ENCODE data around the gene MTFP1.
"Not testable (repeated sequence)": the region's sequence is repeated elsewhere in the genome, so short reads cannot be mapped to it uniquely, and the experiment has no call there.

Gene MTFP1

DNA sequence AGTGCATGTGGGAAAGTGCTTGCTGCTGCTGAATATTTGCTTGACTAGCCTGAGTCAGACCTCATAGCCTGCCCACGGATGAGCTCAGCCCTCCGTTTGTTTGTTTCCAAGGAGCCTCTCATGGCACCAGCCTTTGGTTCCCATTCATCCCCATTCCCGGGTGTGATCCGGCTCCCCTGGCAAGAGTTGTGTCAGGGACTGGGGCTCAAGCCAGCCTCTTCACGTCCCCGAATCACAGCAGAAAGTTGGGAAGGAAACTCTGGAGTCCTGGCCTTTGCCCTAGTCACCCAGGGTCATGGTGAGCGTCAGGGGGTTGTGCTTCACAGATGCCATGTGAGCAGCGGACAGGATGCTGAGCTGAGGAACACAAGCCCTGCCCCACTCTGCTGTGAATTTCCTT, 32.4 kb downstream of the MTFP1 start:
- Histone ChIP-seq H3K4me2 (ENCODE audit: low read length) (no peak overlapping the region), H2AFZ (ENCODE audit: insufficient read depth, low read length, poor library complexity) (no peak overlapping the region), H3K79me2 (ENCODE audit: control insufficient read depth, insufficient read depth, low read length, poor library complexity) (no peaks in the 10 kb centered on the region), H2BK120ac (ENCODE audit: insufficient read depth, low read length, poor library complexity) (no peak overlapping the region), H4K91ac (ENCODE audit: low read depth, low read length) (no peak overlapping the region), H4K8ac (ENCODE audit: low read depth, low read length) (no peak overlapping the region), H3K27me3 (ENCODE audit: insufficient read depth, low read length) (no peaks in the 10 kb centered on the region), H3K9ac (ENCODE audit: low read length) (peak overlapping the region; percentile 42), H3K9me3 (ENCODE audit: insufficient read depth, low read depth, low read length) (peaks cover 4% of the 10 kb centered on the region), H3K4ac (ENCODE audit: low read depth, low read length) (no peak overlapping the region), H4K12ac (ENCODE audit: low read depth, low read length) (no peak overlapping the region), H3K23ac (ENCODE audit: low read length) (no peak overlapping the region), H2AK5ac (ENCODE audit: low read length) (no peak overlapping the region), H2BK5ac (ENCODE audit: low read depth, low read length, poor library complexity) (no peak overlapping the region), H3K4me3 (ENCODE audit: low read depth, low read length) (no peak overlapping the region), H3K18ac (ENCODE audit: low read length) (no peak overlapping the region), H3K79me1 (ENCODE audit: low read length) (no peaks in the 10 kb centered on the region), H3K4me1 (ENCODE audit: control insufficient read depth in 1 of 2, insufficient read depth in 2 of 2, low read length in 2 of 2) (no peaks in the 10 kb centered on the region), H3K27ac (ENCODE audit: low read depth, low read length) (no peak overlapping the region), H2BK12ac (ENCODE audit: low read length) (no peak overlapping the region), H3K14ac (ENCODE audit: low read length) (no peak overlapping the region), H3K36me3 (ENCODE audit: control insufficient read depth in 1 of 2, insufficient read depth in 2 of 2, low read length in 2 of 2) (no peaks in the 10 kb centered on the region)
- WGBS (ENCODE audit: extremely low coverage, insufficient coverage, insufficient read length): no CpG with 5 or more reads among the region's 8 CpGs
- no peak for DNase-seq

DNA sequence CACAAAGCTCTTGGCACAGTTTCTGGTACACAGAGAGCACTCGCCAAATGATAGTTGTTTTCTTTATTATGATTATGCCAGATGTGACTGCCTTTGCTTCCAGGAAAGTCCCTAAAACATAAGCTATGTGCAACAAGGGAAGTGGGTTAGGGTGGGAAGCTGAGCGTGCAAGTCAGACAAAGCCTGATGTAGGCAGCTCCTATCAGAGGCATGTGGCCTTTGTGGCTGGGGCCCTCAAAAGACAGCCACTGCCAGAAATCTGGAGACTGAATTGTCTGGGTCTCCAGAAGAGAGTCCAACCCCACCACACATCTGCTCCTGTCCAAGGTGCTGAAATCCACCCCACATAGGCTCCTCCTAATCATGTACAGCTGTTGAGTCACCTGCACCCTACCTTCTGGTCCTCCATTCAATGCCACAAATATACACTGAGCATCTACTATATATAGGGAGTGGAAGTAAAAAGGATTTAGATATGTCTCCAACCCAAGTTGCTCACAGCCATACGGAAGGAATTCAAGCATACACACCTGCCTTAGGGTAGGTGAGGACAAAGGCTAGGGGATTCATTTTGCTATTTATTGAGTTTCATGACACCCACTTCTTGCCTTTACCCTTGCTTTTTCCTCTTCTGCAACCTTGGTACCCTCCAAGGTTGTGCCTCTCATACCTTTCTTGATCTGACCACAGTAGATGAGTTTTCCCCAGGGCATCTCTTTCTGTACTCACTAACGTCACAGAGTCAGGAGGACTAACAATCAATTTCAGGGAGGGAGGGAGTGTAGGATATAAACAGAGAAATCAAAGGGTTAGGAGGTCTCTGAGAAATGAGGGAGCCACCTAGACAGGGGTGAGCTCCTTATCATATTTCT, 33.8 kb downstream of the MTFP1 start:
- Histone ChIP-seq H3K79me2 (ENCODE audit: control insufficient read depth, insufficient read depth, low read length, poor library complexity) (no peaks in the 10 kb centered on the region), H3K23ac (ENCODE audit: low read length) (no peak overlapping the region), H3K79me1 (ENCODE audit: low read length) (no peaks in the 10 kb centered on the region), H3K4me1 (ENCODE audit: control insufficient read depth in 1 of 2, insufficient read depth in 2 of 2, low read length in 2 of 2) (no peaks in the 10 kb centered on the region), H4K91ac (ENCODE audit: low read depth, low read length) (no peak overlapping the region), H2BK120ac (ENCODE audit: insufficient read depth, low read length, poor library complexity) (no peak overlapping the region), H3K4me2 (ENCODE audit: low read length) (no peak overlapping the region), H3K18ac (ENCODE audit: low read length) (no peak overlapping the region), H3K4me3 (ENCODE audit: low read depth, low read length) (no peak overlapping the region), H3K36me3 (ENCODE audit: control insufficient read depth in 1 of 2, insufficient read depth in 2 of 2, low read length in 2 of 2) (no peaks in the 10 kb centered on the region), H4K8ac (ENCODE audit: low read depth, low read length) (no peak overlapping the region), H2BK12ac (ENCODE audit: low read length) (no peak overlapping the region), H3K14ac (ENCODE audit: low read length) (no peak overlapping the region), H3K27me3 (ENCODE audit: insufficient read depth, low read length) (no peaks in the 10 kb centered on the region), H2AFZ (ENCODE audit: insufficient read depth, low read length, poor library complexity) (no peak overlapping the region), H3K4ac (ENCODE audit: low read depth, low read length) (no peak overlapping the region), H4K12ac (ENCODE audit: low read depth, low read length) (no peak overlapping the region), H2AK5ac (ENCODE audit: low read length) (no peak overlapping the region), H3K9ac (ENCODE audit: low read length) (no peak overlapping the region), H3K27ac (ENCODE audit: low read depth, low read length) (no peak overlapping the region), H3K9me3 (ENCODE audit: insufficient read depth, low read depth, low read length) (peaks cover 4% of the 10 kb centered on the region), H2BK5ac (ENCODE audit: low read depth, low read length, poor library complexity) (no peak overlapping the region)
- no peak for DNase-seq
- no CpG with 5 or more reads among the region's 4 CpGs for WGBS (ENCODE audit: extremely low coverage, insufficient coverage, insufficient read length)

DNA sequence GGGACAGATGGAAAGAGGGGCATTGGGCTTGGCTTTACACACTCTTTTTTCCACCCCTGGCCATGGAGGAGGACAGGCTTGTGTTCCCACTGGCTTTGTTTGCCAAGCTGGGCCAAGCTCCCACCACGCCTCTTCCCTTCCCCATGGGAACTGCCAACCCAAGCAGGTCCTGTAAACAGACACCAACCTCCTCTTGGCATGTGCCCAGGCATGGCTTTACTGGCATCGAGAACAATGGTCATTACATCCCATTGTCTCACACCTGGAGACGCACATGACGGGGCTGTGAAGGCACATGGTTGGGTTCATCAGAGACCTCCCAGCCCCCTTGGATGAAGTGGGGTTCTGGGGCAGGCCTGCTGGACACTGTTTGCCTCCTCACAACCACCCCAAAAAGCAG, 34.6 kb downstream of the MTFP1 start:
- H3K4me3 ChIP-seq (ENCODE audit: low read depth, low read length): no peak overlapping the region
- no peak overlapping the region for H3K18ac ChIP-seq (ENCODE audit: low read length)
- no peak overlapping the region for H4K12ac ChIP-seq (ENCODE audit: low read depth, low read length)
- H3K79me1 ChIP-seq (ENCODE audit: low read length): no peaks in the 10 kb centered on the region
- no peak for DNase-seq
- no CpG with 5 or more reads among the region's 4 CpGs for WGBS (ENCODE audit: extremely low coverage, insufficient coverage, insufficient read length)
- H4K91ac ChIP-seq (ENCODE audit: low read depth, low read length): no peak overlapping the region
- no peak overlapping the region for H3K4me2 ChIP-seq (ENCODE audit: low read length)
- H3K23ac ChIP-seq (ENCODE audit: low read length): no peak overlapping the region
- no peak overlapping the region for H2BK120ac ChIP-seq (ENCODE audit: insufficient read depth, low read length, poor library complexity)
- no peak overlapping the region for H2BK5ac ChIP-seq (ENCODE audit: low read depth, low read length, poor library complexity)
- H3K4ac ChIP-seq (ENCODE audit: low read depth, low read length): no peak overlapping the region
- H3K9me3 ChIP-seq (ENCODE audit: insufficient read depth, low read depth, low read length): peaks cover 4% of the 10 kb centered on the region
- no peak overlapping the region for H3K27ac ChIP-seq (ENCODE audit: low read depth, low read length)
- no peaks in the 10 kb centered on the region for H3K27me3 ChIP-seq (ENCODE audit: insufficient read depth, low read length)
- no peaks in the 10 kb centered on the region for H3K79me2 ChIP-seq (ENCODE audit: control insufficient read depth, insufficient read depth, low read length, poor library complexity)
- H3K14ac ChIP-seq (ENCODE audit: low read length): no peak overlapping the region
- H3K9ac ChIP-seq (ENCODE audit: low read length): no peak overlapping the region
- no peak overlapping the region for H2AK5ac ChIP-seq (ENCODE audit: low read length)
- H4K8ac ChIP-seq (ENCODE audit: low read depth, low read length): no peak overlapping the region
- H3K4me1 ChIP-seq (ENCODE audit: control insufficient read depth in 1 of 2, insufficient read depth in 2 of 2, low read length in 2 of 2): no peaks in the 10 kb centered on the region
- no peaks in the 10 kb centered on the region for H3K36me3 ChIP-seq (ENCODE audit: control insufficient read depth in 1 of 2, insufficient read depth in 2 of 2, low read length in 2 of 2)
- no peak overlapping the region for H2AFZ ChIP-seq (ENCODE audit: insufficient read depth, low read length, poor library complexity)
- no peak overlapping the region for H2BK12ac ChIP-seq (ENCODE audit: low read length)

GRCh38 chr22:30460555-30460954, 35.0 kb downstream of the MTFP1 start:
- H4K12ac ChIP-seq (ENCODE audit: low read depth, low read length); H2BK12ac ChIP-seq (ENCODE audit: low read length); H2AFZ ChIP-seq (ENCODE audit: insufficient read depth, low read length, poor library complexity); H4K8ac ChIP-seq (ENCODE audit: low read depth, low read length); H2BK5ac ChIP-seq (ENCODE audit: low read depth, low read length, poor library complexity); H3K18ac ChIP-seq (ENCODE audit: low read length); H3K4me2 ChIP-seq (ENCODE audit: low read length); H3K9me3 ChIP-seq (ENCODE audit: insufficient read depth, low read depth, low read length); H2AK5ac ChIP-seq (ENCODE audit: low read length); H3K79me1 ChIP-seq (ENCODE audit: low read length); H3K9ac ChIP-seq (ENCODE audit: low read length); H4K91ac ChIP-seq (ENCODE audit: low read depth, low read length); H2BK120ac ChIP-seq (ENCODE audit: insufficient read depth, low read length, poor library complexity); H3K4me3 ChIP-seq (ENCODE audit: low read depth, low read length); H3K27me3 ChIP-seq (ENCODE audit: insufficient read depth, low read length); H3K4me1 ChIP-seq (ENCODE audit: control insufficient read depth in 1 of 2, insufficient read depth in 2 of 2, low read length in 2 of 2); H3K27ac ChIP-seq (ENCODE audit: low read depth, low read length); DNase-seq; H3K23ac ChIP-seq (ENCODE audit: low read length); H3K79me2 ChIP-seq (ENCODE audit: control insufficient read depth, insufficient read depth, low read length, poor library complexity); H3K36me3 ChIP-seq (ENCODE audit: control insufficient read depth in 1 of 2, insufficient read depth in 2 of 2, low read length in 2 of 2); H3K4ac ChIP-seq (ENCODE audit: low read depth, low read length); H3K14ac ChIP-seq (ENCODE audit: low read length): not testable (repeated sequence)
- no CpG with 5 or more reads among the region's 6 CpGs for WGBS (ENCODE audit: extremely low coverage, insufficient coverage, insufficient read length)
